DLD1 (cell line): ENCODE measurements around the gene PEAK1.

Source experiments
- in situ Hi-C: cut with HindIII; loops from 2 replicates; pipeline ENCODE4 v1.10.0; 2017; ENCODE audit warnings: low sequenced_read_pairs

PEAK1 gene

DNA sequence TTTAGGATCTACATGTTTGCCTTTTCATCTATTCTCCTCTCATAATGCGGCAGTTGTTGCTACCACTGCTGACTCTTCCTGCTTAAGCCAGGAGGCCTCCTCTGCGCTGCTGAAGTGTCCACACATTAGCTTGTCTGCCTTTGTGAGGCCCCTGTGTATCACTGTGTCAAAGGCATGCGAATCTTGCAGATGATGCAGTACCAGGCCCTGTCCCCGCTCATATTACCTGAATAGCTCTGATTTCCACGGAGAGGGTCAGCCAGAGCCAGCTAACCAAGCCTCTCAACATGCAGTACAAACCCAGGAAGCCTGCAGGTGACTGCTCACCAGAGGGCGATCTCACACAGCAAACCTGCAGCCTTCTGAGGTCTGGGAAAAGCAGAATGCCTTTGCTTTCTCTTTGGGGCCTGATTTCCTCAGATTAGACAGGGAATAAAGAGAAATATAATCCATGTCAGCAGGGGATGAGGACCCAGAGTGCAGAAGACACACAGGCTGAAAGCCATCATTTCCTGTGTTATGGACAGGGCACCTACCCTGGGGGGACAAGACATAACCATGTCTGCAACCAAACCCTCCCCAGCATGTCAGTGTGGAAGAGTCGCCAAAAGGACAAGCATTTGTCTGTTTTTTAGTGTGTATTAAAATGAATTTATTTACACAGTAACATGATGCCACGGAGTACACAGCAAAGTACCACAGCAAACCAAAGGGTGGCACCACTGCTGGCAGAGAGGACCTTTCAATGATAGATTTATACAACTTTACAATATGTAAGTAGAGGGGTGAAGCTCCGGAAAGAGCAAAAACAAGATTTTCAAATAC is 312.2 kb downstream of the PEAK1 start:
- in situ Hi-C loops: loop anchor here (25.0 kb wide), 1 partner anchor 430 kb away; no protein-coding TSS in a partner anchor

DNA sequence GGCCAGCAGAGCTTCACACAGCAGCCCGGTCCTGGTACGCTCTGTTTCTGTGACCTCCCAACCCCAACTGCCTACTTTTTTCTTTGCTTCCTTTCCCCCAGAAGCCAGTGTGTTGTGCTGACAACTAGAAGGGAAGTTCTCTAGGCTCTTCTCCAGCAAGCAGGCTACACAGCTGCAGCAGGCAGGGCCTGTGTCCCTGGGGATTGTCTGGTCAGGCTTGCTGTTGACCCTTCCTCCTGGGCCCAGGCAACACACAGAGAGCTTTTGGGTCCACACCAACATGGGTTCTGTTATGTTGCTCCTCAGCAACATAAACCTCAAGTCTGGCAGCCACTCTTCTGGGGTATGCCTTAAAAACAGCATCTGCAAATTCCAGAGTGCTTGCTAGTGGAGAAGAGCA is 312.8 kb downstream of the PEAK1 start:
- in situ Hi-C loops: loop anchor here (25.0 kb wide), 1 partner anchor 430 kb away; no protein-coding TSS in a partner anchor

GRCh38 chr15:77104155-77104554 is 315.7 kb downstream of the PEAK1 start:
- in situ Hi-C loops: loop anchor here (25.0 kb wide), 1 partner anchor 433 kb away; no protein-coding TSS in a partner anchor

DNA sequence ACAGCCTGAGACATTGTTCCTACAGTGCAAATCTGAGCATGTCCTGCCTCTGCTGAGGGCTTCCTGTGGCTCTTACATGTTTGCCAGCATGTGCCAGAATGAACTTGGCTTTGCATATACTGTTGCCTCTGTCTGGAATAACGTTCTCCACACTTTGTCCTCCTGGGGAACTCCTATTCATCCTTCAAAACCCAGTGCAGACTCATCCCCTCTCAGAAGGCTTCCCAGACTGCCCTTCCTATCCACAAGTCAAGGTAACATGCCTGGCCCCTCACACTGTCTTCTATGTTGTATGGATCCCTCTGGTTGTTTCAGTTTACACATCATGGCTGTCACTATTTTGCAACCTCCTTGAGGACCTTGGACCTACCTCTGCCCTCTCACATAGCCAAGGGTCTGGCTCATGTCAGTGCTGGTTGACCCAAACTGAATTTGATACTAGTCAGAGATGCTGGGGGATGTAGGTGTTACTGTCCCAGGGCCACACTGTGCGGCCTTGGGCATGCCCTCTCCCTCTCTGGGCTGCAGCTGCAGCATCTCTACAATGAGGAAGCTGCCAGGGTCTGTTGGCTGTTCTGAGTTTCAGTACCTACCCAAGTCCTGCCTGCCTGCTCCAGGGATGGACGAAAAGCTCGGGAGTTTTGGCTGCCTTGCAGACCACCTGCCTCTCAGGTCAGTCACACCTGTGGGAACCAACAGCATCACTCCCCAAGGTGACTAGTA is 320.0 kb downstream of the PEAK1 start:
- in situ Hi-C loops: loop anchor here (25.0 kb wide), 1 partner anchor 437 kb away; no protein-coding TSS in a partner anchor

DNA sequence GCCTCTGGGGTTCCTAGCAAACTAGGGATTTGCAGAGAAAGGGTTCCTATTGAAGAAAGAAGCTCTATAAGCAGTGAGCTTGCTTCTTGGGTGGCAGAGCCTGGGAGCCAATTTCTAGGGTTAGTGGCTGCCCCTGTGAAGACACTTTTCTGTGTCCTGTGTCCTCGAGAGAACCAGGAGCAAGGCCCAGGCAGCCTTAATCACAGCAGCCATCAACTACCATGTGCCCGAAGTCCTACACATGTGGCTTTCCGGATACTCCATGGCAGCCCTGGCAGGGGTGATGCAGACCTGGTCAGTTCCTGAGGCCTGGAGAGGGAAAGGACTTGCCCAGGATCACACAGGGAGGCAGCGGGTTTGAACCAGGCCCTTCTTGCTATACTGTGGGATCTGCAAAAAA is 321.3 kb downstream of the PEAK1 start:
- in situ Hi-C loops: no loop called here

DNA sequence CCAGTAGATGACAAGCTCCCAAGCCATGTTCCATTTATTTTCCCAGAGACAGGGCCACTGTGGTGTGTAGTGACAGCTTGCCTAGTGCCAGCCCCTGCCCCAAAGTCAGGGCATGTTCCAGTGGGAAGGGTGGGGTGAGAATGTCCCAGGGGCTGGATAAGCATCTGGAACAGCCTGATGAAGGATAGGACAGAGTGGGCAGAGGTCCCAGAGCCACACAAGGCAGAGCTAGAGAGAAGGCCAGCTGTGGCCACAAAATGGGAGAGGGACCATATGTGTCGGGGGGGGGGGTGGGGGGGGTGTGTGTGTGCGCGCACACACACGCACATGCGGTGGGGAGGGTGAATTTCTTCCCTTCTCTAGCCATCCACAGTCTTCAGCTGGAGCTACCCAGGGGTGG is 322.0 kb downstream of the PEAK1 start:
- in situ Hi-C loops: no loop called here

DNA sequence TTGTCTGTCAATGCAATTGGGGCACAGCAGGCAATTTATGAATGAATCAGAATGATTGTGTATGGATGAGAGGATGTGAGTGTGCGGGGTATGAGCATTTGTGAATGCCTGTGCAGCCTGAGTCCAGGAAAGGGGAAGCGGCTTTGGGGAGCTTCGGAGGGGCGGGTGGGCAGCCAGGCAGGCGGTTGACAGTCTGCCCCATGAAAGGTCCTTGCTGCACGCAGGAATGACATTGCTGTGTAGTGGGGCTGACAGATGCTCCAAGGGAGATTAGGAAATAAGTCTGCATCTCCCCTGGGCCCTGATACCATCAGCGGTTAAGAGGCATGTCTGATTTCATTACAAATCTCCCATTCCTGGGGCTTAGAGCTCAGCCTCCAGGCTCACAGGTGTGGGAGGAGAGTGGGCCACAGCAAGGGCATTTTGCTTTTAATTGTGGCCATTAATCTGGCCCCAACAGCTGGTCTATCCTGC is 322.6 kb downstream of the PEAK1 start:
- in situ Hi-C loops: no loop called here

- in situ Hi-C loops: no loop called here
Measured at GRCh38 chr15:77096541-77096940, 323.4 kb downstream of the PEAK1 start.

GRCh38 chr15:77096138-77096537 is 323.8 kb downstream of the PEAK1 start:
- in situ Hi-C loops: no loop called here

GRCh38 chr15:77094397-77095030 is 325.4 kb downstream of the PEAK1 start:
- in situ Hi-C loops: no loop called here

DNA sequence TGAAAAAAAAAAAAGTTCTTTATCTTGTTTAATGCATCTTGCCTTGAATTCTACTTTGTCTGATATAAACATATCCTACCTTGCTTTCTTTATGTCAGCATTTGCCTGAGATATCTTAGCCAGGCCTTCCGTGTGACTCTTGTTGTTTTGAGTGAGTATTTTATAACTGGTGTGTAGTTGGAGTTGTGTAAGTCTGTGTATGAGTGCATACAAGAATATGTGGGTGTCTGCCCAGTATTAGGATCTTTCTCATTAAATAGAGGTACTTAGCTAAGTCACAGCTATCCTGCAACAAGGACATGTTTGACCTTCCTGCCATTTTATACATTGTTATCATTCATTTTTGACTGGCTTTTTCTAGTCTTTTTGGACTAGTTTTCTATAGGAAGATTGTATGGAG is 326.5 kb downstream of the PEAK1 start:
- in situ Hi-C loops: no loop called here

GRCh38 chr15:77091097-77091496 is 328.8 kb downstream of the PEAK1 start:
- in situ Hi-C loops: no loop called here

GRCh38 chr15:77087213-77087612 is 332.7 kb downstream of the PEAK1 start:
- in situ Hi-C loops: no loop called here

GRCh38 chr15:77085297-77085696 is 334.6 kb downstream of the PEAK1 start:
- in situ Hi-C loops: no loop called here

DNA sequence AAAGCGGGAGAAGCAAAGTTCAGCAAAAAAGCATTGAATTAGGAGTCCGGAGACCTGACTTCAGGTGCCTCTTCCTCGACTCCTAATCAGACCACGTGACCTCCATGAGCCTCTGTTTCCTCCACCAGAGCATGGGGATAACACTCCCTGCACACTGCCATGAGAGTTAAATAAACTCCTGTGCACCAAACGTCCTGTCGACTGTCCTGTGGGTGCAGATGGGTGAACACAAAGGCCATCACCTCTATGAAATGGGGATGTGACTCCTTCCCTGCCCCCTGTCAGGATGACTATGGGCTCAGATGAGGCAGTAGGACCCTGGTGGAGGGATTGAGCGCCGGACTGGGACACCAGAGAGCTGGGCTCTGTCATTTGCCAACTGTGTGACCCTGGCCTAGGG is 335.5 kb downstream of the PEAK1 start:
- in situ Hi-C loops: no loop called here

DNA sequence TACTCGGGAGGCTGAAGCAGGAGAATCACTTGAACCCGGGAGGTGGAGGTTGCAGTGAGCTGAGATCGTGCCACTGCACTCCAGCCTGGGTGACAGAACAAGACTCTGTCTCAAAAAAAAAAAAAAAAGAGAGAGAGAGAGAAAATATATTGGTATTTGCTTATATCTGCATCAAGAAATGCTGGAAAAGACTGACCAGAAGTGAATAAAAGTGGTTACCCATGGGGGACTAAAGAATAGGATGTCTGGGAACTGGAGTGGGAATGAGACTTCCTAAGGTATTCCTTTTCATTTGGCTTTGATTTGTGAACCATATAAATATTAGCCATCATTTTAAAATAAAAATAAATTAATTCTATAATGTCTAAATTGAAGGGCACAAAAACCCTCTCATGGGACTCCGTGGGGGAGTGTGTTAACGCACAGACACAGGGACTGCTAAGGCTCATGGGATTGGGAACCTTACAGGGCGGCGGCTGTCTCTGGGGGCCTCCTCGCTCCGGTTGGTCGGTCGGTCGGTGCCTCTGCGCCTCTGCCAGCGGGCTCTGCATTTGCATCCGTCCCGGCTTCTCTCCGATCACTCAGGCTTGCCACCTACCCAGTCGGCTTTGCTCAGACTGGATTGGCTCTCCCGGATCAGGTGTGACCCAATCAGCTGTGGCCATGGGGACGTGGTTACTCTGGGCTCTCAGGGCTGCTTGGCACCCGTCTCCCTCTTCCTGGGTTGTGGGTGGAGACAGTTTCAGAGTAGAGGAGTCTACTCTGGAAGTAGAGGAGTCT is 336.3 kb downstream of the PEAK1 start:
- in situ Hi-C loops: no loop called here

GRCh38 chr15:77081971-77082370 is 337.9 kb downstream of the PEAK1 start:
- in situ Hi-C loops: no loop called here

- in situ Hi-C loops: no loop called here
Measured at GRCh38 chr15:77076323-77076915, 343.5 kb downstream of the PEAK1 start.

DNA sequence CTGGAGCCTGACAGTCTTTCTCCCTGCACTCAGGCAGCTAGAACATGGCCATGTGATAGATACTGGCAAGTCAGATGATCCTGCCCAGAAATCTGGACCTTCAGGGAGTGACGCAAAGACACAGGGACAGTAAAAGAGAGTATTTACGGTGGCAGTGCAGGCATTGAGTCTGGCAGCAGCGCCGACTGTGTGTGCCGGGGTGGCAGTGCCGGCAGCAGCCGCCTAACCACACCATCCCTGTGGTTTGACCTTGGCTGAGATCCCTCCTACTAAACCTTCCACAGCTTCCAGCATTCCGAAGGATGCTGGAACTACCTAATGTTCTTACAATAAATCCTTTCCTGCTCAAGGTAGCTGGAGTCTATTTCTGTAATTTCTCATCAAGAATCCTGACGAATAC is 344.4 kb downstream of the PEAK1 start:
- in situ Hi-C loops: no loop called here

DNA sequence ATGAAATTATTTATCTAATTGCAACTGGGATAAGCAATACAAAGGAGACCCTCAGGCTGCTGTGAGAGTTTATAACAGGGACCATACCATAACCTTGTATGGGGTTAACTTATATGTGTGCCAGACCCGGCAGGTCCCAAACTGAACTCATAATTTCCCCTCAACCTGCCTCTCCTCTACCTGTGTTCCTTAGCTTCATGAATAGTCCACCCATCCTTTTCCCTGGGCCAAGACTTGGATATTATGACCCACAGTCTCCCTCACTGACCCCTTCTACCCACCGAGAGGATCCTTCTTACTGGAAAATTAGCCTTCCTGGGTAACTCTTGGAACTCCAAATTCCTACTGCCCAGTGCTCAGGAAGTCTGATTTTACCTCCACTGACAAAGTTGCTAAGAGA is 345.6 kb downstream of the PEAK1 start:
- in situ Hi-C loops: no loop called here
